Stomach smooth muscle (tissue), 2 donors: ENCODE data around the gene SLC35G6.

Source experiments
- H3K27ac ChIP-seq: one replicate; pipeline ENCODE4 v1.7.0; 2013; ENCODE audit warnings: mild to moderate bottlenecking, low read length, inconsistent platforms
- H3K27me3 ChIP-seq, 2 donors: one replicate each; pipeline ENCODE4 v1.7.0; 2013; ENCODE audit warnings: low read length in 2 of 2; ENCODE audit not compliant: insufficient read depth in 2 of 2, control insufficient read depth in 1 of 2
- H3K36me3 ChIP-seq, 2 donors: one replicate each; pipeline ENCODE4 v1.7.0; 2013; ENCODE audit warnings: low read length in 2 of 2; ENCODE audit not compliant: control insufficient read depth in 2 of 2, insufficient read depth in 2 of 2
- H3K4me1 ChIP-seq: one replicate; pipeline ENCODE4 v1.7.0; 2013; ENCODE audit warnings: low read length; ENCODE audit not compliant: control insufficient read depth, insufficient read depth
- H3K4me3 ChIP-seq, 2 donors: one replicate each; pipeline ENCODE4 v1.7.0; 2013; ENCODE audit warnings: low read length in 2 of 2
- H3K9ac ChIP-seq, 2 donors: one replicate each; pipeline ENCODE4 v1.7.0; 2013; ENCODE audit warnings: low read length in 2 of 2, mild to moderate bottlenecking in 1 of 2
- H3K9me3 ChIP-seq, 2 donors: one replicate each; pipeline ENCODE4 v1.7.0; 2013; ENCODE audit warnings: low read length in 2 of 2; ENCODE audit not compliant: control insufficient read depth in 2 of 2
- donor health status: healthy.
- donor health status: Pancreatic carcinoma.

The SLC35G6 gene

GRCh38 chr17:7495906-7496434 is 14.7 kb downstream of the SLC35G6 start:
- Histone ChIP-seq H3K4me1 (no peaks in the 10 kb centered on the region), H3K4me3 (no peak overlapping the region), H3K27me3 (no peaks in the 10 kb centered on the region), H3K36me3 (peaks cover 40 to 46% of the 10 kb centered on the region in 2 donors), H3K9ac (no peak overlapping the region), H3K27ac (no peak overlapping the region), H3K9me3 (no peaks in the 10 kb centered on the region)

GRCh38 chr17:7496470-7497183 is 15.4 kb downstream of the SLC35G6 start:
- Histone ChIP-seq H3K36me3 (peaks cover 47 to 53% of the 10 kb centered on the region in 2 donors), H3K4me1 (no peaks in the 10 kb centered on the region), H3K9me3 (no peaks in the 10 kb centered on the region), H3K4me3 (no peak overlapping the region), H3K27ac (no peak overlapping the region), H3K27me3 (no peaks in the 10 kb centered on the region), H3K9ac (no peak overlapping the region)

GRCh38 chr17:7497228-7497627 is 16.0 kb downstream of the SLC35G6 start:
- Histone ChIP-seq H3K4me1 (no peaks in the 10 kb centered on the region), H3K27ac (no peak overlapping the region), H3K27me3 (no peaks in the 10 kb centered on the region), H3K9ac (no peak overlapping the region), H3K4me3 (no peak overlapping the region), H3K36me3 (peaks cover 53 to 58% of the 10 kb centered on the region in 2 donors), H3K9me3 (no peaks in the 10 kb centered on the region)

- peaks cover 57 to 61% of the 10 kb centered on the region in 2 donors for H3K36me3 ChIP-seq
- no peaks in the 10 kb centered on the region for H3K4me1 ChIP-seq
- no peak overlapping the region for H3K9ac ChIP-seq
- H3K9me3 ChIP-seq: no peaks in the 10 kb centered on the region
- H3K4me3 ChIP-seq: no peak overlapping the region
- no peaks in the 10 kb centered on the region for H3K27me3 ChIP-seq
- no peak overlapping the region for H3K27ac ChIP-seq
Observed at GRCh38 chr17:7497636-7498035, 16.4 kb downstream of the SLC35G6 start.

- Histone ChIP-seq H3K27me3 (no peaks in the 10 kb centered on the region), H3K9me3 (no peaks in the 10 kb centered on the region), H3K9ac (no peak overlapping the region), H3K27ac (no peak overlapping the region), H3K4me1 (no peaks in the 10 kb centered on the region), H3K4me3 (no peak overlapping the region), H3K36me3 (peaks cover 69 to 76% of the 10 kb centered on the region in 2 donors)
Observed at GRCh38 chr17:7499161-7499560, 17.9 kb downstream of the SLC35G6 start.

- no peaks in the 10 kb centered on the region for H3K27me3 ChIP-seq
- no peak overlapping the region for H3K4me3 ChIP-seq
- H3K9ac ChIP-seq: no peak overlapping the region
- no peaks in the 10 kb centered on the region for H3K9me3 ChIP-seq
- peaks cover 66 to 70% of the 10 kb centered on the region in 2 donors for H3K36me3 ChIP-seq
- H3K27ac ChIP-seq: no peak overlapping the region
- no peaks in the 10 kb centered on the region for H3K4me1 ChIP-seq
Observed at GRCh38 chr17:7501729-7502128, 20.5 kb downstream of the SLC35G6 start.

GRCh38 chr17:7502171-7502847 is 21.1 kb downstream of the SLC35G6 start:
- Histone ChIP-seq H3K4me1 (no peaks in the 10 kb centered on the region), H3K4me3 (no peak overlapping the region), H3K9me3 (no peaks in the 10 kb centered on the region), H3K9ac (no peak overlapping the region), H3K27me3 (no peaks in the 10 kb centered on the region), H3K27ac (no peak overlapping the region), H3K36me3 (peaks cover 60 to 64% of the 10 kb centered on the region in 2 donors)

GRCh38 chr17:7502987-7503386 is 21.7 kb downstream of the SLC35G6 start:
- Histone ChIP-seq H3K9ac (no peak overlapping the region), H3K9me3 (no peaks in the 10 kb centered on the region), H3K4me1 (no peaks in the 10 kb centered on the region), H3K36me3 (peaks cover 54 to 60% of the 10 kb centered on the region in 2 donors), H3K4me3 (no peak overlapping the region), H3K27ac (no peak overlapping the region), H3K27me3 (no peaks in the 10 kb centered on the region)

- Histone ChIP-seq H3K9me3 (no peaks in the 10 kb centered on the region), H3K9ac (no peak overlapping the region), H3K27me3 (no peaks in the 10 kb centered on the region), H3K4me1 (no peaks in the 10 kb centered on the region), H3K36me3 (peaks cover 53 to 61% of the 10 kb centered on the region in 2 donors), H3K4me3 (no peak overlapping the region), H3K27ac (no peak overlapping the region)
Observed at GRCh38 chr17:7503521-7503920, 22.3 kb downstream of the SLC35G6 start.

GRCh38 chr17:7508145-7508544 is 26.9 kb downstream of the SLC35G6 start:
- Histone ChIP-seq H3K27me3 (no peaks in the 10 kb centered on the region), H3K36me3 (peaks cover 53 to 57% of the 10 kb centered on the region in 2 donors), H3K4me3 (no peak overlapping the region), H3K9ac (no peak overlapping the region), H3K27ac (no peak overlapping the region), H3K4me1 (no peaks in the 10 kb centered on the region), H3K9me3 (no peaks in the 10 kb centered on the region)

GRCh38 chr17:7508846-7509245 is 27.6 kb downstream of the SLC35G6 start:
- H3K27ac ChIP-seq: no peak overlapping the region
- no peak overlapping the region for H3K4me3 ChIP-seq
- no peaks in the 10 kb centered on the region for H3K9me3 ChIP-seq
- no peaks in the 10 kb centered on the region for H3K27me3 ChIP-seq
- H3K9ac ChIP-seq: no peak overlapping the region
- H3K4me1 ChIP-seq: no peaks in the 10 kb centered on the region
- H3K36me3 ChIP-seq: peaks cover 50 to 56% of the 10 kb centered on the region in 2 donors
